SU-DHL-6 (cell line): Measurements from ENCODE around the gene LYSMD1.

Source experiments
- CTCF ChIP-seq: fragments of 200-600 bp; sonication (generic); IDR thresholded peaks from one replicate; pipeline ENCODE4 v1.5.1; 2017; ENCODE audit warnings: antibody characterized with exemption, mild to moderate bottlenecking, low read length, moderate library complexity; ENCODE audit not compliant: insufficient read depth, poor library complexity, severe bottlenecking
- EZH2phosphoT487 ChIP-seq: fragments of 200-600 bp; sonication (generic), shearing (Covaris generic); conservative IDR thresholded peaks from 2 replicates; pipeline ENCODE4 v1.6.1; 2018; ENCODE audit warnings: mild to moderate bottlenecking, antibody characterized with exemption, low read length, moderate library complexity, mixed read lengths

DNA sequence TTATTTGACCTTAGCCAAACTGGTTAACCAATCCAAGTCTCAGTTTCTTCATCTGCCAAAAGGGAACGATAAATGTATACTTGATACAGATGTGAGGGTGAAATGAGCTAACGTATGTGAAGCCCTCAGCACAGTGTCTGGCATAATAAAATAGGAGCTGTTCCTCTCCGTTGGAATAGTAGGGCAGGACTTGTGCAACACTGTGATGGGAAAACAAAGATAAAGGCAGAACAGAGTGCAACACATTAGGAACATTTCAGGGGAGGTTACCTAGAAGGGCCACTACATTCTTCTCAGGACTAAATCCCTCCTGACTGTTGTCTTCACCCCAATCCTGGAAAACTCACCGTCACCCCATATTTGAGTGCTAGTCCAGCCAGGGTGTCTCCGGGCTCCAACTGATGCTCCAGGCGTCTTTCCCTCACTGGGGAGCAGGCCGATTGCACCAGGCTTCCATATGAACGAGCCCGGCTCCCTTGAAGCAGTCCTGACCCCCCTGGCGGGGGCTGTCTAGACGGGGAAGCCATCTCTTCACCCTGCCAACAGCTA lies 896 bp downstream of the LYSMD1 start:
- TF ChIP-seq CTCF (no peak), EZH2phosphoT487 (no peak)
